A673 (cell line): ENCODE data around the gene LBR. TPM values are rescaled to one million over a fixed set of nuclear protein-coding genes. Genes with fewer than 3 reads are reported as not detected.
A peak's percentile ranks its signal among the peaks of the same experiment; 100 is the strongest.

Experiments
- BruUV-seq: library from RNA; stranded (reverse); fragments of 400-500 nt; replicated peaks from 2 replicates; lab custom pipeline; 2021; lab: Mats Ljungman, UMichigan
- CTCF ChIA-PET: fragments of 300-600 bp; sonication (Branson Sonifier 250); formaldehyde crosslinking; loops from one replicate; lab custom pipeline; 2022; ENCODE audit warnings: antibody characterized with exemption; lab: Charles Lee
- POLR2A ChIA-PET: fragments of 300-600 bp; sonication (Branson Sonifier 250); formaldehyde crosslinking; loops from one replicate; lab custom pipeline; 2022; ENCODE audit warnings: antibody characterized with exemption; ENCODE audit not compliant: low non-redundant PET; lab: Charles Lee
- DNase-seq: peaks from one replicate; pipeline ENCODE4 v3.0.0-alpha.2; 2015; ENCODE audit warnings: low spot score
- H3K27ac ChIP-seq: fragments of 200-600 bp; sonication (generic); 2 replicates; pipeline ENCODE4 v1.5.1; 2016; ENCODE audit warnings: mixed run types, low read depth, mild to moderate bottlenecking, mixed read lengths, antibody characterized with exemption, low read length; ENCODE audit not compliant: poor library complexity, severe bottlenecking
- H3K27me3 ChIP-seq: fragments of 200-600 bp; sonication (generic); replicated peaks from 2 replicates; pipeline ENCODE4 v1.6.1; 2017; ENCODE audit warnings: mixed run types, low read depth, mild to moderate bottlenecking, mixed read lengths, antibody characterized with exemption, low read length; ENCODE audit not compliant: insufficient read depth, poor library complexity
- H3K36me3 ChIP-seq: fragments of 200-600 bp; sonication (generic); 2 replicates; pipeline ENCODE4 v1.6.1; 2016; ENCODE audit warnings: mixed run types, mild to moderate bottlenecking, mixed read lengths, antibody characterized with exemption, low read length; ENCODE audit not compliant: insufficient read depth, poor library complexity, severe bottlenecking
- H3K4me1 ChIP-seq: fragments of 200-600 bp; sonication (generic); 2 replicates; pipeline ENCODE4 v1.6.1; 2017; ENCODE audit warnings: mixed run types, mild to moderate bottlenecking, mixed read lengths, antibody characterized with exemption, low read length; ENCODE audit not compliant: insufficient read depth, poor library complexity, severe bottlenecking
- H3K4me3 ChIP-seq: fragments of 200-600 bp; sonication (generic); 2 replicates; pipeline ENCODE4 v1.5.1; 2016; ENCODE audit warnings: low read depth, mixed run types, mild to moderate bottlenecking, mixed read lengths, low read length; ENCODE audit not compliant: poor library complexity, severe bottlenecking
- H3K9me3 ChIP-seq: fragments of 200-600 bp; sonication (generic); 2 replicates; pipeline ENCODE4 v1.6.1; 2016; ENCODE audit warnings: mixed run types, low read depth, mild to moderate bottlenecking, mixed read lengths, antibody characterized with exemption, low read length; ENCODE audit not compliant: poor library complexity, severe bottlenecking
- EZH2 ChIP-seq: fragments of 200-600 bp; sonication (generic); IDR thresholded peaks from 2 replicates; pipeline ENCODE4 v1.6.1; 2017; ENCODE audit warnings: borderline replicate concordance, low read depth, mild to moderate bottlenecking, mixed read lengths, antibody characterized with exemption, low read length; ENCODE audit not compliant: poor library complexity, severe bottlenecking
- intact Hi-C: fragments of 100-400 bp; cut with micrococcal nuclease; formaldehyde crosslinking; loops from one replicate; pipeline ENCODE4 v1.10.0; 2022; ENCODE audit not compliant: unreplicated experiment
- total RNA-seq: library from RNA; stranded (reverse); gene quantifications from 2 replicates; pipeline ENCODE4 v1.2.3, GENCODE V29; 2021
- TF ChIP-seq, protein P1 (sequence below): fragments of 300-800, 200-600 bp; sonication (generic); conservative IDR thresholded peaks from 2 replicates; pipeline ENCODE4 v1.5.1; 2017; ENCODE audit warnings: low read depth, mild to moderate bottlenecking, antibody characterized with exemption, low read length, moderate library complexity, mixed read lengths

Gene LBR
- total RNA-seq, 1 experiment from 2014 or later = 147 TPM

DNA sequence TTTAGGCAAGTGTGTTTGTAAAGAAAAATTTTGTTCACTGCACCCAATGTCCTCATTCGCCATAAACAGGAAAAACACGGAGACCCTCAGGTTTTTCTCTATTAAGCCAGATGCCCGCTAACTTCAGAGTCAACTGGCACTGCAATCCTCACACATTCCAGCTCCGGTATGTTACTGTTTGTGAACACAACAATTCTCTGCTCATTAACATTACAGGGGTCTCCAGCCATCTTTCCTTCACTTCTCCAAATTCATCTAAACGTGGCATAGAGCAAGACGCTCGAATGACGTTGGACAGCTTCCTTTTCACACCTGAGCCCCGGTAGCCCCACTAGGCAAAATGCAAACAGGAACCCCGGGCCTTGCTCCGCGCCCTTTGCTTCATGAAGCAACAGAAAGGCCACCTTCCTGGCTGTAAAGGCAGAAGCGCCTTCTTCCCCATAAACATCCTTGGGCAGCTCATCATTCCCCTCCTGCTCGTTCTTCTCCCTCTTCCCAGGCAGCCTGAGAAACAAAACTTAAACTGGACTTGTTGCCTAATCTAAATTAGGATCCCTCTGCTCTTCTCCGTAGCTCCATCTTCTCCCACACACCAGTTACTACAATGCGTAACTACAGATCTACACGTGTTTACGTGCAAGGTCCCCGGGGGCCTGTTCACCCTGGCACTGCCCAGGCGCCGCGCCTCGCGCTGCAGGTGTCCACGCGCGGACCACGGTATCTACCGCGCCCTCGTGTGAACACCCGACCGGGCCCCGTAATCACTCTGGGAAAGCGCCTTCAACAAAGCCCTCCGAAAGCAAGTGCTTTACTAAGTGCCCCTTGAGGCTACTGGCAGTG lies 1.2 kb downstream of the LBR start:
- H3K27me3 ChIP-seq = no peaks in the 10 kb centered on the region
- intact Hi-C loops = no loop called here
- peaks cover 10% of the 10 kb centered on the region for H3K36me3 ChIP-seq
- POLR2A ChIA-PET = no interaction called here
- peak overlapping the region; percentile 93 for H3K4me3 ChIP-seq
- H3K27ac ChIP-seq = peak overlapping the region; percentile 86
- no peaks in the 10 kb centered on the region for H3K9me3 ChIP-seq
- peak; percentile 47 for DNase-seq
- CTCF ChIA-PET = no interaction called here
- no TSS peak for BruUV-seq
- TF ChIP-seq, protein P1, sequence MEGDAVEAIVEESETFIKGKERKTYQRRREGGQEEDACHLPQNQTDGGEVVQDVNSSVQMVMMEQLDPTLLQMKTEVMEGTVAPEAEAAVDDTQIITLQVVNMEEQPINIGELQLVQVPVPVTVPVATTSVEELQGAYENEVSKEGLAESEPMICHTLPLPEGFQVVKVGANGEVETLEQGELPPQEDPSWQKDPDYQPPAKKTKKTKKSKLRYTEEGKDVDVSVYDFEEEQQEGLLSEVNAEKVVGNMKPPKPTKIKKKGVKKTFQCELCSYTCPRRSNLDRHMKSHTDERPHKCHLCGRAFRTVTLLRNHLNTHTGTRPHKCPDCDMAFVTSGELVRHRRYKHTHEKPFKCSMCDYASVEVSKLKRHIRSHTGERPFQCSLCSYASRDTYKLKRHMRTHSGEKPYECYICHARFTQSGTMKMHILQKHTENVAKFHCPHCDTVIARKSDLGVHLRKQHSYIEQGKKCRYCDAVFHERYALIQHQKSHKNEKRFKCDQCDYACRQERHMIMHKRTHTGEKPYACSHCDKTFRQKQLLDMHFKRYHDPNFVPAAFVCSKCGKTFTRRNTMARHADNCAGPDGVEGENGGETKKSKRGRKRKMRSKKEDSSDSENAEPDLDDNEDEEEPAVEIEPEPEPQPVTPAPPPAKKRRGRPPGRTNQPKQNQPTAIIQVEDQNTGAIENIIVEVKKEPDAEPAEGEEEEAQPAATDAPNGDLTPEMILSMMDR = no peak
- TF ChIP-seq EZH2 = no peak
- peaks cover 39% of the 10 kb centered on the region for H3K4me1 ChIP-seq

DNA sequence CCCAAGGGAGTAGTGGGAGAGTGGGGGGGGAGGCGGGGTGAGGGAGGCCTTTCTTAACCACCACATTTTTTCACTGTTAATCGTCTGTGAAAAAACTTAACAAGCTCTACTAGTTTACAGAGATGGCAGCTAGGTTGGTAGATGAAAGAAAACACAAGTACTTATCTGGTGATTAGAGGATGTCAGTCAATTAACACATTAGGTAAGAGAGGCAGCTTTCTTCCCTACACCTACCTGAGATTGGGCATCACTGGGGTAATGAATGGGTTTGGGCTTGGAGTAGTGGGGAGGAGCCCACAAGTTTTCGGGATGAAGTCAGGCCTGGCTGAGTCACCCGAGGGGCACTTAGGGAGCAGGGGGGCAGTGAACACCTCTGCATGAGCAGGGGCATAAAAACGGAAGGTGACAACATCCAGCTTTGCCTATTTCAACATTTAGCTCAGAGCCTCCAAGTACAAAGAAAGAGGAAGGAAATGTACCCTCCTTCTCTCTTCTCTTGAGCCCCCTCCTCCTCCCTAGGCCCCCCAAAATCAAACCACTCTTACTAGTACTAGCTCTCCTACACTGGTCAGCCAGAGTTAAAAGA lies 2.5 kb downstream of the LBR start:
- POLR2A ChIA-PET = no interaction called here
- Histone ChIP-seq H3K4me1 (peaks cover 39% of the 10 kb centered on the region), H3K27ac (no peak overlapping the region), H3K9me3 (no peaks in the 10 kb centered on the region), H3K36me3 (peaks cover 20% of the 10 kb centered on the region), H3K4me3 (peak overlapping the region; percentile 93), H3K27me3 (no peaks in the 10 kb centered on the region)
- no peak for DNase-seq
- CTCF ChIA-PET = interaction anchor here (0.7 kb wide), 1 partner anchor 11 kb away, joined by 9 read pairs; no protein-coding TSS in a partner anchor
- no TSS peak for BruUV-seq
- TF ChIP-seq EZH2 = no peak
- TF ChIP-seq, protein P1 = no peak
- intact Hi-C loops = no loop called here

DNA sequence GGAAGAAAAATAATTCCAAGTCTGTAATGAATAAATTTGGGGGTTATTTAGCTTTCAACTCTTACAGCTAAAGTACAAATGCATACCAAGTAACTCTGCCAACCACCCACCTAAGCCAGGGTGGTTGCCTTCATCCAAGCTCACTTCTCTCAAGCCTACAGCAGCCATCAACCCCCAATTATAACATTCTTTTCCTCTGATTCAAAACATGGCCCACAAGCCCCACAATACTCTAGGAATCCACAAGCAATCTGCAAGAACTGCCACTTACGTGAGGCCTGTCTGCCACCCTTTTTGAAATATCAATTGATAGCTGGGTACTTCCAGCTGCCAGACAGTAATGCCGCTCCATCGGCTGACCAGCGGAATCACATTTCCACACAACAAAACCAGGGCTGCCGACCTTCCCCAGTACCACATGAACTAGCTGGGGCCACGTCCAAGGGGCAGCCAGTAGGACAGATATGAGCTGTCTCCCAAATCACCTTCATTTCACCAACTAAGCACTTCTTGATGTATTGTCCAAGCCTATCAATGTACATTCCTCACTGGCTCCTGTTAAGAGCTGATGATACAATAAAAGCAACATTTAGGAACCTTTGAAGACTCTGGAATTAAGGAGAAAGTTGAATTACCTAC lies 3.2 kb downstream of the LBR start:
- Histone ChIP-seq H3K9me3 (no peaks in the 10 kb centered on the region), H3K4me3 (peak overlapping the region; percentile 93), H3K4me1 (peaks cover 39% of the 10 kb centered on the region), H3K36me3 (peaks cover 27% of the 10 kb centered on the region), H3K27me3 (no peaks in the 10 kb centered on the region), H3K27ac (no peak overlapping the region)
- no peak for TF ChIP-seq EZH2
- TF ChIP-seq, protein P1 = no peak
- POLR2A ChIA-PET = no interaction called here
- intact Hi-C loops = no loop called here
- DNase-seq = peak; percentile 30
- no TSS peak for BruUV-seq
- CTCF ChIA-PET = interaction anchor here (0.7 kb wide), 1 partner anchor 10 kb away, joined by 9 read pairs; no protein-coding TSS in a partner anchor
